Renal cortex interstitium (tissue), 3 donors: ENCODE measurements around the gene COX7A1. TPM values are rescaled to one million over a fixed set of nuclear protein-coding genes. Genes with fewer than 3 reads are reported as not detected.

Source experiments
- polyA plus RNA-seq, 3 donors: library from polyadenylated mRNA; unstranded; fragments of 120-200 nt; gene quantifications; one replicate each; pipeline ENCODE4 v1.2.1, GENCODE V29; 2013; ENCODE audit not compliant: insufficient read length in 3 of 3

Gene COX7A1
- polyA plus RNA-seq, 3 donors = 16.5 to 30.8 (median 30.2) TPM

Other genes with a start within 250 kb of the COX7A1 start
- 1 to 10 TPM; 3.3 to 5.4 (median 5.3) TPM for gene HCST, start 249.9 kb downstream of the COX7A1 start, polyA plus RNA-seq
- gene TYROBP, start 244.2 kb downstream of the COX7A1 start, polyA plus RNA-seq = 10 to 100 TPM in 2 of 3 donors, 1 to 10 TPM in 1; 9.0 to 14.3 (median 11.9) TPM
- 10 to 100 TPM in 2 of 3 donors, 1 to 10 TPM in 1; 8.2 to 13.9 (median 13.3) TPM for gene LRFN3, start 216.1 kb downstream of the COX7A1 start, polyA plus RNA-seq
- gene SDHAF1, start 157.3 kb downstream of the COX7A1 start, polyA plus RNA-seq = 10 to 100 TPM; 10.6 to 15.7 (median 15.3) TPM
- 10 to 100 TPM in 2 of 3 donors, 1 to 10 TPM in 1; 9.8 to 16.4 (median 11.8) TPM for gene SYNE4, start 143.6 kb downstream of the COX7A1 start, polyA plus RNA-seq
- 10 to 100 TPM; 14.0 to 15.8 (median 15.4) TPM for gene ALKBH6, start 138.2 kb downstream of the COX7A1 start, polyA plus RNA-seq
- gene CLIP3, start 119.6 kb downstream of the COX7A1 start, polyA plus RNA-seq = 10 to 100 TPM; 51.9 to 54.0 (median 53.7) TPM
- gene THAP8, start 98.2 kb downstream of the COX7A1 start, polyA plus RNA-seq = 10 to 100 TPM in 2 of 3 donors, 1 to 10 TPM in 1; 9.0 to 14.8 (median 13.9) TPM
- 1 to 10 TPM; 4.4 to 6.2 (median 5.0) TPM for gene WDR62, start 97.5 kb downstream of the COX7A1 start, polyA plus RNA-seq
- not detected for gene OVOL3, start 41.3 kb downstream of the COX7A1 start, polyA plus RNA-seq
- 10 to 100 TPM; 46.2 to 58.4 (median 49.9) TPM for gene POLR2I, start 37.6 kb downstream of the COX7A1 start, polyA plus RNA-seq
- gene TBCB, start 37.0 kb downstream of the COX7A1 start, polyA plus RNA-seq = 100 to 1,000 TPM; 107 to 146 (median 119) TPM
- 100 to 1,000 TPM; 522 to 608 (median 545) TPM for gene CAPNS1, start 12.4 kb downstream of the COX7A1 start, polyA plus RNA-seq
- gene ZNF565, start 62.2 kb upstream of the COX7A1 start, polyA plus RNA-seq = 1 to 10 TPM; 7.0 to 7.8 (median 7.0) TPM
- gene ZNF146, start 62.7 kb upstream of the COX7A1 start, polyA plus RNA-seq = 100 to 1,000 TPM; 123 to 168 (median 139) TPM
- gene ZFP14, start 226.8 kb upstream of the COX7A1 start, polyA plus RNA-seq = 10 to 100 TPM; 11.4 to 14.1 (median 13.3) TPM